Glomerular endothelial cell (primary cell): ENCODE measurements around the gene DUSP5. TPM values are rescaled to one million over a fixed set of nuclear protein-coding genes. Genes with fewer than 3 reads are reported as not detected.
"Not testable (repeated sequence)": the region's sequence is repeated elsewhere in the genome, so short reads cannot be mapped to it uniquely, and the experiment has no call there.

Experiments used
- DNase-seq: peaks from one replicate; pipeline ENCODE4 v3.0.0-alpha.2; 2011; ENCODE audit warnings: low read depth, low spot score; ENCODE audit errors: extremely low read depth
- total RNA-seq: library from RNA; depleted of rRNA; stranded (reverse); fragments of >200 nt; gene quantifications from 2 replicates; pipeline ENCODE4 v1.2.3, GENCODE V29; 2015

The DUSP5 gene, protein sequence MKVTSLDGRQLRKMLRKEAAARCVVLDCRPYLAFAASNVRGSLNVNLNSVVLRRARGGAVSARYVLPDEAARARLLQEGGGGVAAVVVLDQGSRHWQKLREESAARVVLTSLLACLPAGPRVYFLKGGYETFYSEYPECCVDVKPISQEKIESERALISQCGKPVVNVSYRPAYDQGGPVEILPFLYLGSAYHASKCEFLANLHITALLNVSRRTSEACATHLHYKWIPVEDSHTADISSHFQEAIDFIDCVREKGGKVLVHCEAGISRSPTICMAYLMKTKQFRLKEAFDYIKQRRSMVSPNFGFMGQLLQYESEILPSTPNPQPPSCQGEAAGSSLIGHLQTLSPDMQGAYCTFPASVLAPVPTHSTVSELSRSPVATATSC
- total RNA-seq = 27.6 and 28.8 TPM in 2 replicates

DNA sequence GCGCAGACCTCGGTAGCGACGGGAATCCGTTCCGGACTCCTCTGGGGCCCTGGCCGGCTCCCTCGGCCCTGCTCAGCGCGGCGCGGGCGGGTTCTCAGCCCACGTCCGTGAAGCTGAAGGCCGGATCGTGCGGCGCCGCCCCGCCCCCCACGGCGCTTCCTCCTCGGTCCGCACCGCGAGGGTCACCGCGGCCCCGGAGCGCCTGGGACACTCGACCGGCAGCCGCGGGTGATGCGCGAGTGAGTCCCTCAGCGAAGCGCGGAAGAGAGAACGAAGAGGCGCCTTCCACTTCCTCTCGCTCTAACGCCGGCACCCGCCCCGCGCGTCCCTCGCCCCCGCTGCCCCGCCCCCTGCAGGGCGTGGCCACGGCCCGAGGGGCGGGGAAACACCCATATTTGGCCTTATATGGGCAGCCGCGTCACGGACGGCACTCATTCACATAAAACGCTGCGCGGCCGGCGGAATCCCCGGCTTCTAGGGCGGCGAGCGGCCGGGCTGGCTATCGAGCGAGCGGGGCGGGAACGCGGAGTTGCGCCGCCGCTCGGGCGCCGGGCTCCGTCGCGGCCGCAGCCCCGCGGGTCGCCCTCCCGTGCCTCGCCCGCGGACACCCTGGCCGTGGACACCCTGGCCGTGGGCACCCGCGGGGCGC, at the start of gene DUSP5:
Gene DUSP5, plus strand, starts transcription at position 470 of the 649 bp plus-strand sequence. CDS start 215 bp downstream, outside the sequence.
- no peak for DNase-seq

DNA sequence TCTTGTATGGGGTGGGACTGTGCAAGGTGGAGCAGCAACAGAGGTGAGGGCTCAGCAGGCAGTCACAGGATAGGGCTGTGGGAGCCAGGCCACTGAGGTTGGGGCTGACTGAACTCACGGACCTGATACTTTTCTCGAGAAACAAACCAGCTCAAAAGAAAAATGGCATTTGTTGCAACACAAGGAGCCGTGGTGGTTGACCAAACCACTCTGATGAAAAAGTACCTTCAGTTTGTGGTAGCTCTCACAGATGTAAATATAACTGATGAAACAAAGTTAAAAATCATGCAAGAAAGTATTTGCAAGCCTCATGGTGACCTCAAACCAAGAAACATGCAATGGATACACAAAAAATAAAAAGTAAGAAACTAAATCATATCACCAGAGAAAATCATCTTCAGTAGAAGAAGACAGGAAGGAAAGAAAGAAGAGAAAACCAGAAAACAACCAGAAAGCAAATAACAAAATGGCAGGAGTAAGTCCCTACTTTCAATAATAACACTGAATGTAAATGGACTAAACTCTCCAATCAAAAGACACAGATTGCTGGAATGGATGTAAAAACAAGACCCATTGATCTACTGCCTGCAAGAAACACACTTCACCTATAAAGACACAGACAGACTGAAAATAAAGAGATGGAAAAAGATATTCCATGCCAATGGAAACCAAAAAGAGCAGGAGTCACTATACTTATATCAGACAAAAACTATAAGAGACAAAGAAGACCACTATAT, 48.9 kb upstream of the DUSP5 start:
- DNase-seq = no peak

DNA sequence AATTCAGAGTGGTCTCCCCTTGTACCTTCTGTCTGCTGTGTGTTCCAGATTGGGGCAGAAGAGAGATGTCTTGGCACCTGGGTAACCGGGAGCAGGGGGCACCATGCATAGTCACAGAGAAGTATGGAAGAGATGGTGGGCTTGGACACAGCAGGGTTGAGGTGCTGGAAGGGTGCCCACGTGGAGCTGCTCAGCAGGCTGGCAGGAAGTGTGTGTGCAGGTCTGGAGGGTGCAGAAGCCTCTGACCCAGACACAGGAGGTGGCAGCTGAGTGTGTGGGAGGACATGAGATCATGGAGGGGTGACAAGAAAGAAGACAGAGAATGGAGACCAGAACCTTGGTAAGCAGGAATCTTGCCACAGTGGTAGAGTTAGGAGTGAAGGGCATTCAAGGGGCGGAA, 42.3 kb upstream of the DUSP5 start:
- no peak for DNase-seq

DNA sequence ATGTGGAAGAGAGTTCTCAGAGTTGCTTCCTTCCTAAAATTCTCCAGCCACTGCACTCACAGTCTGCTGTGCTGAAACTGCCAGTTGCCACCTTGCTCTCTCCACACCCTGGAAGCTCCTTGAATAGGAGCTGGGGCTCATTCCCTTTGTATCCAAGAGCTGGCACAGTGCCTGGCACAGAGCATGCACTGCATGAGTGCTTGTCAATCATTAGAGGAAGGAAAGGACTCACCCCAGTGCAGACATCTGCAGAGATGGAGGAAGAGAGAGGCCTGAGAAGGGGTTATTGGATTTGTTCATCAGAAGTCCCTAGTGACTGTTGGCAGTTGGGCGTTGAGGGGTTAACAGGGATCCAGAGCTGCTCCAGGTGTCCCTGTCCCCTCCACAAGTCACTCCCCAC, 41.7 kb upstream of the DUSP5 start:
- DNase-seq = no peak

DNA sequence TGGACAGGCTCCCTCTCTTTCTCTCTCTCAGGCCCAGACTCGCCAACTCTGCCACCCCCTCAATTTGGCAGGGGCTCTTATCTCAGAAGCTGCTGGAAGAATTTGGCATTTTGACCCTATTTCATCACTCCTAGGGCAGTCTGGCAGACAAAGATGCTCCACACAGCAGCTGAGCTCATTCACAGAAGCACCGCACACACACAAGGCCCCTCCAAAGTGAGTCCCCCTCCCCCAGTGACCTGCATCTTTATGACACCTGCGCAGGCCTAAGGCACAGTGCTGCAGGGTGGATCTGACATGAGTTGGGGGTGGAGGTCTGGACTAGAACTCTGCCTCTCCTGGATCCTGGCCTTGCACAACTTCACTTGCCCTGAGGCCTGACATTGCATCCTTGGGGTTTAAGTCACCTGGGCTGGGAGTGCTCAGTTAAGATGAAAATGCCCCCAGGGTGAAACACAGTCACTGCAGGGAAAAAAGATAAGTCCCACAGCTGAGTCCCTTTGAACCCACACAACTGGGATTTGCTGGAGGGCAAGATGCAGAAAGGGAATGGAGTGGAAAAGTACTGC, 41.1 kb upstream of the DUSP5 start:
- no peak for DNase-seq

DNA sequence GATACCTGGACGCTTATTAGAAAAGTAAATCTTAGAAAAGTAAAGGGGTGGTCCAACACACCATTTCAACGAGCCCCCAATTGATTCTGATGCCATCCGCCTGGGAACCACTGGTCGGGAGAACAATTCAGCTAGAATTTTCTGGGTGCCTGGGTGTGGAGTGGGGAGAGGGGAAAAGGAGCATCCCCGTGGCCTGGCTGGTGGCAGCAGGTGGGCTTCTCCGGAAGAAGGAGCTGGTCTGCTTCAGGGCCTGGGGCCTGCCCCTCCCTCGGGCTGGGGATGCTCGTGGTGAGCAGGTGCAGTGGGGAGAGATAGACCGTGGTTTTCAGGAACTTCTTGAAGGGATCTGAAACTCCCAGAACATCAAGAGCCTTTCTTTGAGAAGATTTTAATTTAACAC, 39.9 kb upstream of the DUSP5 start:
- no peak for DNase-seq

DNA sequence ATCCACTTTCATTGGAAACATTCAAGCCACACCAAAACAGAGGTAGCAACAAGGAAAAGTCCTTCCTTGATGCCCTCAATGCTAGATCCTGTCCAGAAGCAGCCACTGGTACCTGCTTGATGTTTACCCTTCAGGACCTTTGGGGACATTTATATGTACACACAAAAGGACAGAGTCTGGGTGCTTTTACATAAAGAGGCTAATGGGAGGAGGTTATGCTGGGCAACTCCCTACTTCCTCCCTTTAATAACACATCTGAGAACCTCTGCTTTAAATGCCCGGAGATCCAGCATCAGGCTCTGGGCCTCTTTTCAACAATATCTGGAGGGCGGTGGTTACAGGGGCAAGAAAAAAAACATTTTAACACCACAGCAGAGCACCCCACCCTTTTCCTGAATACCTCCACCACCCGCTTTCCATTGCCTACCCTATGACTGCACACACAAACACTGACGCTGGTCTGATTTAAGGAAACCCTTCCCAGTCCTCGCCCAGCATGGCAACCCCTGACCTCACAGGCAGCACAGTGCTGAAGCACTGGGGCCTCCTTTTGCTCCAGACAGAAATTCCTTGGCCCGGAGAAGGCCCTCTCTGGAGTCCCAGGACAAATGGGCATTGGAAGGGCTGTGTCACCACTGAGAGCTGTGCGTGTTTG, 39.3 kb upstream of the DUSP5 start:
- no peak for DNase-seq

DNA sequence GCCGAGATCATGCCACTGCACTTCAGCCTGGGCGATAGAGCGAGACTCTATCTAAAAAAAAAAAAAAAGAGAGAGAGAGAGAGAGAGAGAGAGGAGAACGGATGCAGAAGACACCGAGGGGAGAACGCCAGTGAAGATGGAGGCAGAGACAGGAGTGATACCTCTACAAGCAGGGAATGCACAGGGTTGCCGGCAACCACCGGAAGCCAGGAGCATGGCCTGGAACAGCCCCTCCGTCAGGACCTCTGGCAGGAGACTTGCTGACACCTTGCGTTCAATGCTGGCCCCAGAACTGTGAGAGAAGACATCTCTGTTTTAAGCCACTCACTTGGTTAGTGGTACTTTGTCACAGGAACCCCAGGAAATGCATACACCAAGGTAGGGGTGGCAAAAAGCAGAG, 38.1 kb upstream of the DUSP5 start:
- DNase-seq = no peak

DNA sequence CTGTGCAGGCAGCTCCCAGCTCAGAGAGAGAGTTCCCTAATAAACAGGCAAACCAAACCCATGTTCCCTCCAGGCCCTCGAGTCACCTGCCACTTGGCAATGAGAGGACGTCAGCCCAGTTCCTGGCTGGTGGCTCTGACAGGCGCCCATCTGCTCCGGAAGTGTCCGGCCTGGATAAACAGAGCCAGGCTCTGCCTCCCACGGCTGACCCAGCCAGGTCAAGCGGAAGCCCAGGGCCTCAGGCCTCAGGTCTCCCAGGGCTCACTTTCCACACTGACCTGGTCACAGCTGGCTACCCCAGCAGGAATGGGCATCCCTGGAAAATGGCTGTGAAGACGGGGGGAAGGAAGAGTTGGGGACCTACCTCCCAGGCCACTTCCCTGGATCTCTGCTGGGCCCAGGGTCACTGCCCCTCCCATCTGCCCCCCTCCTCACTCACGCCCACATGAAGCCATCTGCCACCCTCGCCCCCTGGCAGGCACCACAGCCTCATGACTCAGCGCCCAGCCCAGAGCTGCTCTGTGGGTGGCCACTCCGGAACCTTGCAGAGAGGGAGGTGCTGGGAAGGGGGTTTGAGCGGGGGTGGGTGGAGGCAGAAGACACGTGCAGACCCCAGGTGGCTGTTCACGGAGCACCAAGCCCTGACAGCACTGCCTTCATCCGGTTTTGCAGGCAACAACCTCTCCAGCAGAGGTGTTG, 37.4 kb upstream of the DUSP5 start:
- no peak for DNase-seq

DNA sequence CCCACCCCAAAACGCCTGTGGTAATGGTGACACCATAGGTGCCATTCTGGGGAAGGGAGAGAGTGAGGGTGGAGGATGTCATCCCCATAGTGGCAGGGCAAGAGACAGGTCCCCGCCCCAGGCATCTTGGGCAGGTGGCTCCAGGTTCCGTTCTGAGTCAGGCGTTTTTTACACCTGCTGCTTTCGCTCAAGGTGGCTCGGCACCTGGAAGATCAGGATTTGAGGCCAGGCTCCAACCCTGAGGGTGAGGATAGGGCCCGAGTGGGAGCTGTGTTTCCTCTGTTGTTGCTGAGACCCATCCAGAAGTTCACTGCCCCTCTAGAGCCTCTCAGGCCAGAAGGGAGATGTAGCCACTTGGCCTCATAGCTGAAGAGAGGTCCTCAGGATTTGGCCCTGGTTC, 36.6 kb upstream of the DUSP5 start:
- DNase-seq = no peak

DNA sequence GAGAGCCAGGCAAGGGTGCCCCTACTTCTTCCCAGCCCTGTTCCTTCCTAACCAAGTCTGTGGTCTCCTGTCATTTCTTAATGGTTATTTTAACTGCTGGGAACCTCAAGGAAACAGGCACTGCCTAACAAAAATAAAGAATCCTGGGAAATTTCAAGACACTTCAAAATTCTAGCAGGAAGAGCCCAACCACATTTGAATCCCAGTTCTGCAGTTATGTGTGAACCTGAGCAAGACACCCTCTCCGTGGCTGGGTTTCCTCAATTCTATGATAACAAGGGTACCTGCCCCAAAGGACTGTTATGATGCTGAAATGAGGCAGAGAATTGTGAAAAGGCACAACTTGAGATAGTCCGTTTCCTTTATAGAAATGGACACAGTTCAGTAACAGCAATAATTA, 36.2 kb upstream of the DUSP5 start:
- DNase-seq = no peak

DNA sequence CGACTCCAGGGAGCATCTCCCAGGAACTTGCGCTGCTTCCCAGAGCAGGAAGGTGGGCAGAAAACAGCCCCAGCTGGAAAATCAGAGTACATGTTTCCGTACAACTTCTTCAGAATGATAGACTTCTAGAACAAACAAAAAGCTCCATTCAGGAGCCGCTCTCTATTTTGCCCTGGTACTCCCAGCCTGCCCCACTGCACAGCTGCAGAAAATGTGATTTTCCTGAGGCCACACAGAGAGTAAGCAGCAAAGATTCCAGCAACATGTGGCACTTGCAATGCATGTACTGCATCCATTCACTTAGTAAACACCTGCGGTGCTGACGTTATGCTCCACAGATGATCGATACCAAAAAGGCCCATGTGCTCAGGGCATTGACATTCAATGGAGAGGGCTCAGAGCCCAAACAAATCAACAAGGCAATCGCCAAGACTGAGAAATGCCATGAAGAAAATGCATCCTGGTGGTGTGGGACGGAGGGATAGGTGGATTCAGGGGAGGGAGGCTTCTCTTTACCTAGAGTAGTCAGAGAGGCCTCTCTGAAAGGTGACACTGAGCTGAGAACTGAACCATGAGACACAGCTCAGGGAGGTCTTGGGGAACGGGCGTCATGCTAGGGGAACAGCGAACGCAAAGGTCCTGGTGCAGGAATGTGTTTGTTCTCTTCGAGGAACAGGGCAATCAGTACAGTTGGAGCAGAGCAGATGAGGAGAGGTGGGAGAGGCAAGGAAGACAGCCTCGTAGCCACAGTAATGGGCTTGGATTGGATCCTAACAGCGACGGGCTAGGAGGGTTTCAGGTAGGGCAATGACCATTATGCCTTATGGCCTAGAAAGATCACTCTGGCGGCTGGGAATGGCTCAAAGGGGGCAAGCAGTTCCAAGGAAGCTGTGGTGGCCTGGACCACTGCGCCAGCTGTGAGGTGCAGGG, 35.3 kb upstream of the DUSP5 start:
- DNase-seq = no peak

DNA sequence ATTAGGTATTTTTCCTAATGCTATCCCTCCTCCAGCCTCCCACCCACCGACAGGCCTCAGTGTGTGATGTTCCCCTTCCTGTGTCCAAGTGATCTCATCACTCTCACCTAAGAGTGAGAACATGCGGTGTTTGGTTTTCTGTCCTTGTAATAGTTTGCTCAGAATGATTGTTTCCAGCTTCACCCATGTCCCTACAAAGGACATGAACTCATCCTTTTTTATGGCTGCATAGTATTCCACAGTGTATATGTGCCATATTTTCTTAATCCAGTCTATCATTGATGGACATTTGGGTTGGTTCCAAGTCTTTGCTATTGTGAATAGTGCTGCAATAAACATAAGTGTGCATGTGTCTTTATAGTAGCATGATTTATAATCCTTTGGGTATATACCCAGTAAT, 29.4 kb upstream of the DUSP5 start:
- DNase-seq = not testable (repeated sequence)

DNA sequence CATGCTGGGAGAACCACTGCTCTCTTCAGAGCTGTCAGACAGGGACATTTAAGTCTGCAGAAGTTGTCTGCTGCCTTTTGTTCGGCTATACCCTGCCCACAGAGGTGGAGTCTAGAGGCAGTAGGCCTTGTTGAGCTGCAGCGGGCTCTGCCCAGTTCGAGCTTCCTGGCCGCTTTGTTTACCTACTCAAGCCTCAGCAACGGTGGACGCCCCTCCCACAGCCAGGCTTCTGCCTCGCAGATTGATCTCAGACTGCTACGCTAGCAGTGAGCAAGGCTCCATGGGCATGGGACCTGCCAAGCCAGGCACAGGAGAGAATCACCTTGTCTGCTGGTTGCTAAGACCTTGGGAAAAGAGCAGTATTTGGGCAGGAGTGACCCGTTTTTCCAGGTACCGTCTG, 27.2 kb upstream of the DUSP5 start:
- not testable (repeated sequence) for DNase-seq

DNA sequence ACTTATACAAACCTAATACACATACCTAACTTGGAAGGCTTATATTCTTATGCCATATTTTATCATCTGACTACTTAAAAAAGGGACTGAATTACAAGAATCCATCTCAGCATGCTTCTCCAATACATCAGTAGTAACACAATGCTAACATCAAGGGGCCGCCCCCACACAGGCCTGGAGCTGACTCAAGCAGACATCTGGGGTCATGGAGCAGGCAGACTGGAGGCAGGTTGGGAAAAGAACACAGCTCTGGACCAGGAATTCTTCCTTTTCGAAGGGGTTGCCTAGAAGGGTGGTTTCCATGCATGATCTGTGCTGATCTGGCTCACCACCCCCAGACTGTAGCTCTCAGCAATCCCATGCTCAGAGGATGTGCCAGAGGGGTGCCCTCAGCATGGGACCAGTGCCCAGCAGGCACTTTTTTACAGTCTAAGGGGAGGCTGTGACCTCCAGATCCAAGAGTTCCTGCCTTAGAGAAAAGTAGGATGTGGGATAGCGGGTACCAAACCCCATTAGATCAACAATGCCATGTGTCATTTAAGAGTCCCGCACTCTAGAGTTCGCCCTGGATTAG, 26.1 kb upstream of the DUSP5 start:
- no peak for DNase-seq

DNA sequence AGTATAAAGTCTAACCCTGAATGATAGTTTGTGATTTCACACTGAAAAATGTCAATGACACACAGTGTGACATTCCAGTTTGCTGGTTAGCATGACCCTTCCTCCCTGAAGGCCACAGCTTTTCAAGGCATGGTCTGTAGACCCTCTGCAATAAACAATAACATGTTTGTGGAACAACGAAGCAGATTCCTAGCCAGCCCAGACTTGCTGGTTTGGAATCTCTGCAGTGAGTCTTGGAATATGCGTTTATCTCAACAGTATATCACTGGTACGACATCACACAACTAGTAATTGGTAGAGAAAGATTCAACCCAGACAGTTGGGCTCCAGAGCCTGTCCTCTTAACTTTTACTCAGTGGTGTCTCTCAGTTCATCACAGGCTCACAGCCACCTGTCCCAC, 23.7 kb upstream of the DUSP5 start:
- DNase-seq = no peak

DNA sequence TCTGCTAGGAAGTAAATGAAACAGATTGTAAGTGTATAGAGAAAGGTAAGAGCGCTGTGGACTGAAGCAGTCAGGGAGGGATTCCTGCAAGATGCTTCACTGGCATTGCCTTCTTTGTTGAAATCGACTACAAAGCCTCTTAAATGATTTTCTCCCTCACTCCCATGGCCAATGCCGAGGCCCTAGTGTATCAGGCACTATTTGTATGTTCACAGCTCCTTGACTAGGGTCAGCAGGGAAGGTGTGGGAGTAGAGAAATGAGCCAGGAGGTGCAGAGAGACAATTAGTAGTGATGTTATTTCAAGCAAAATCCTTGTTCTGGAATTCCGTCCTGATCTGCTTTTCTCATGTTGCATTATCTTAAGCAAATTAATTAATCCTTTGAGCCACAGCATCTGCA, 22.9 kb upstream of the DUSP5 start:
- no peak for DNase-seq

DNA sequence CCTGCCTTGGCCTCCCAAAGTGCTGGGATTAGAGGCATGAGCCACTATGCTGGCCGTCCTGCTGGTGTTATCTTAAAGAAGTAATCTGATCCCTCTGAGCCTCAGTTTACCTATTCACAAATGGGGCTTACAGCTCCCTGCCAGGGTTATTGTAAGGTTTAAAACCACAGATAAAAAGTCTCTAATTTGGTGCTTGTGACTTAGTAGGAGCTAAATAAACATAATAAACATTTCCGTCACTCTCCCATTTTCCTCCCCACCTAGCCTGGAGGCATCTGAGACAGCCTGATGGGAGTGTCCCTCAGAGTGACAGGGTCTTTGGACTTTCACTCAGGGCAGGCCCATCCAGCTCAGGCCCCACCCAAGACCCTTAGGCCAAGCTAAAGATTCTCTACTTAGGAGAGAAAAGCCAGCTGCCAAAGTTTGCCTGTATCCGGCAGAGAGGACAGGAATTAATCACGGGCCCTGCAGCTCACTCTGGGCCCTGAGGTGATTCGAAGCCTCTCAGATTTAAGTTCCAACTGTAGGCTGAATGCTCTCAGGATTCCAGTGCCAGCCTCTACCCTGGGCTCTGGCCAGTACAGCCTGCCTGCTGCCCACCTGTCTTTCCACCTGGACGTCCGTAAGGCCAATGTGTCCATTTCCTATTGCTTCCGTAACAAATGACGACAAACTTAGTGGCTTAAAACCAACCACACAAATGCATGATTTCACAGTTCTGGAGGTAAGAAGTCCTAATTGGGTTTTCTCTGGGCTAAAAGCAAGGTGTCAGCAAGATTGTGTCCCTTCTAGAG, 21.8 kb upstream of the DUSP5 start:
- DNase-seq = no peak
